ENCODE data around the gene DDIT3. TPM values are rescaled to one million over a fixed set of nuclear protein-coding genes. Genes with fewer than 3 reads are reported as not detected.

The DDIT3 gene
- total RNA-seq, 4 donors from 2014 or later, result 23.3 to 68.8 (median 45.1) TPM

GRCh38 chr12:57523706-57524614 is 3.6 kb upstream of the DDIT3 start:
- no peak for TF ChIP-seq CTCF (IDR thresholded peaks at IDR 0.05; ENCODE audit: low read depth)

GRCh38 chr12:57522887-57523705 is 2.8 kb upstream of the DDIT3 start:
- no peak for TF ChIP-seq CTCF (IDR thresholded peaks at IDR 0.05; ENCODE audit: low read depth)

- no peak for TF ChIP-seq CTCF (IDR thresholded peaks at IDR 0.05; ENCODE audit: low read depth)
These were observed 1.9 kb upstream of the DDIT3 start, which contains the start of gene MBD6 for GRCh38 chr12:57522011-57522886. MBD6 (plus strand) TSS chr12:57522824; CDS start chr12:57524304, 1,480 bp downstream.

- no peak for TF ChIP-seq CTCF (IDR thresholded peaks at IDR 0.05; ENCODE audit: low read depth)
These were observed 1.3 kb upstream of the DDIT3 start for GRCh38 chr12:57521525-57522010.

- TF ChIP-seq CTCF (IDR thresholded peaks at IDR 0.05; ENCODE audit: low read depth), result no peak
These were observed 590 bp downstream of the DDIT3 start for GRCh38 chr12:57519796-57520052.

GRCh38 chr12:57518920-57519795 is 1.2 kb downstream of the DDIT3 start:
- no peak for TF ChIP-seq CTCF (IDR thresholded peaks at IDR 0.05; ENCODE audit: low read depth)
